MM.1S (cell line): ENCODE results near the gene MYO16.

Experiments
- DNase-seq: peaks from one replicate; pipeline ENCODE4 v3.0.0-alpha.2; 2015
- H2AFZ ChIP-seq: fragments of 300-600 bp; sonication (generic); 2 replicates; pipeline ENCODE4 v1.6.0; 2016; ENCODE audit warnings: antibody characterized with exemption, low read length
- H3F3A ChIP-seq: fragments of 300-600 bp; sonication (generic); 2 replicates; pipeline ENCODE4 v1.6.1; 2016; ENCODE audit warnings: mild to moderate bottlenecking, antibody characterized with exemption, low read length, moderate library complexity, mixed read lengths; ENCODE audit not compliant: insufficient read depth
- H3K27ac ChIP-seq: fragments of 300-600 bp; sonication (generic); 2 replicates; pipeline ENCODE4 v1.5.1; 2016; ENCODE audit warnings: mild to moderate bottlenecking, low read length
- H3K27me3 ChIP-seq: fragments of 300-600 bp; sonication (generic); replicated peaks from 2 replicates; pipeline ENCODE4 v1.6.0; 2016; ENCODE audit warnings: low read length; ENCODE audit not compliant: insufficient read depth
- H3K36me3 ChIP-seq: fragments of 300-600 bp; sonication (generic); replicated peaks from 2 replicates; pipeline ENCODE4 v1.6.1; 2016; ENCODE audit warnings: mild to moderate bottlenecking, low read length, mixed read lengths; ENCODE audit not compliant: insufficient read depth
- H3K4me1 ChIP-seq: fragments of 300-600 bp; sonication (generic); 2 replicates; pipeline ENCODE4 v1.6.1; 2016; ENCODE audit warnings: low read length, mixed read lengths
- H3K4me2 ChIP-seq: fragments of 300-600 bp; sonication (generic); 2 replicates; pipeline ENCODE4 v1.6.0; 2016; ENCODE audit warnings: low read depth, low read length
- H3K4me3 ChIP-seq: fragments of 300-600 bp; sonication (generic); 2 replicates; pipeline ENCODE4 v1.5.1; 2016; ENCODE audit warnings: low read length, mixed read lengths
- H3K79me2 ChIP-seq: fragments of 300-600 bp; sonication (generic); 2 replicates; pipeline ENCODE4 v1.6.1; 2016; ENCODE audit warnings: mixed run types, low read length, mixed read lengths
- H3K9ac ChIP-seq: fragments of 300-600 bp; sonication (generic); 2 replicates; pipeline ENCODE4 v1.6.1; 2016; ENCODE audit warnings: low read length, mixed read lengths
- H3K9me2 ChIP-seq: fragments of 300-600 bp; sonication (generic); replicated peaks from 2 replicates; pipeline ENCODE4 v1.6.1; 2016; ENCODE audit warnings: mild to moderate bottlenecking, low read length, mixed read lengths; ENCODE audit not compliant: insufficient read depth
- H3K9me3 ChIP-seq: fragments of 300-600 bp; sonication (generic); replicated peaks from 2 replicates; pipeline ENCODE4 v1.6.1; 2016; ENCODE audit warnings: mild to moderate bottlenecking, low read length, mixed read lengths; ENCODE audit not compliant: insufficient read depth
- H4K20me1 ChIP-seq: fragments of 300-600 bp; sonication (generic); 2 replicates; pipeline ENCODE4 v1.6.1; 2016; ENCODE audit warnings: mild to moderate bottlenecking, low read length, moderate library complexity, mixed read lengths; ENCODE audit not compliant: insufficient read depth
- CTCF ChIP-seq: fragments of 300-600 bp; sonication (generic); IDR thresholded peaks from 2 replicates; pipeline ENCODE4 v1.5.1; 2016; ENCODE audit warnings: antibody characterized with exemption, low read length, mixed read lengths
- EZH2 ChIP-seq: fragments of 300-600 bp; sonication (generic); optimal IDR thresholded peaks from 2 replicates; pipeline ENCODE3; 2017; ENCODE audit warnings: low read depth, mild to moderate bottlenecking, antibody characterized with exemption, low read length, mixed read lengths
- EZH2phosphoT487 ChIP-seq: fragments of 300-600 bp; sonication (generic); IDR thresholded peaks from 2 replicates; pipeline ENCODE4 v1.6.1; 2018; ENCODE audit warnings: antibody characterized with exemption, low read length

MYO16 gene

GRCh38 chr13:108924541-108924940 is 295.1 kb downstream of the MYO16 start:
- no peak overlapping the region for H3K4me2 ChIP-seq
- H3K9me2 ChIP-seq: no peaks in the 10 kb centered on the region
- no peaks in the 10 kb centered on the region for H4K20me1 ChIP-seq
- no peak overlapping the region for H3K27ac ChIP-seq
- no peak for DNase-seq
- H3K9me3 ChIP-seq: 0 out of 2 replicates have a peak, but pooled peaks cover 3% of the 10 kb centered on the region
- H3K4me1 ChIP-seq: no peaks in the 10 kb centered on the region
- no peak overlapping the region for H3K4me3 ChIP-seq
- no peak overlapping the region for H3K9ac ChIP-seq
- no peaks in the 10 kb centered on the region for H3F3A ChIP-seq
- no peaks in the 10 kb centered on the region for H3K27me3 ChIP-seq
- no peak for TF ChIP-seq EZH2phosphoT487
- no peak for TF ChIP-seq CTCF
- no peak for TF ChIP-seq EZH2
- no peaks in the 10 kb centered on the region for H3K36me3 ChIP-seq
- no peak overlapping the region for H2AFZ ChIP-seq
- H3K79me2 ChIP-seq: no peaks in the 10 kb centered on the region

- Histone ChIP-seq H3K4me2 (no peak overlapping the region), H2AFZ (no peak overlapping the region), H3K27me3 (no peaks in the 10 kb centered on the region), H3K9me2 (no peaks in the 10 kb centered on the region), H3K27ac (no peak overlapping the region), H3K4me1 (no peaks in the 10 kb centered on the region), H3K79me2 (no peaks in the 10 kb centered on the region), H3K9ac (no peak overlapping the region), H3K4me3 (no peak overlapping the region), H3K9me3 (0 out of 2 replicates have a peak, but pooled peaks cover 3% of the 10 kb centered on the region), H3K36me3 (no peaks in the 10 kb centered on the region), H3F3A (no peaks in the 10 kb centered on the region), H4K20me1 (no peaks in the 10 kb centered on the region)
- no peak for TF ChIP-seq EZH2phosphoT487
- TF ChIP-seq CTCF: no peak
- TF ChIP-seq EZH2: no peak
- no peak for DNase-seq
Measured at GRCh38 chr13:108925070-108925469, 295.7 kb downstream of the MYO16 start.

- no peak overlapping the region for H3K4me3 ChIP-seq
- H3K36me3 ChIP-seq: no peaks in the 10 kb centered on the region
- H3K27me3 ChIP-seq: no peaks in the 10 kb centered on the region
- H3K9ac ChIP-seq: no peak overlapping the region
- H2AFZ ChIP-seq: no peak overlapping the region
- H3K4me1 ChIP-seq: no peaks in the 10 kb centered on the region
- H4K20me1 ChIP-seq: no peaks in the 10 kb centered on the region
- H3K79me2 ChIP-seq: no peaks in the 10 kb centered on the region
- no peaks in the 10 kb centered on the region for H3F3A ChIP-seq
- H3K27ac ChIP-seq: no peak overlapping the region
- no peak for DNase-seq
- H3K9me2 ChIP-seq: no peaks in the 10 kb centered on the region
- TF ChIP-seq EZH2 (no peak), CTCF (no peak), EZH2phosphoT487 (no peak)
- no peak overlapping the region for H3K4me2 ChIP-seq
- 0 out of 2 replicates have a peak, but pooled peaks cover 3% of the 10 kb centered on the region for H3K9me3 ChIP-seq
Measured at GRCh38 chr13:108926862-108927261, 297.5 kb downstream of the MYO16 start.
